Activated T-cell treated with anti-CD3 and anti-CD28 coated beads for 1 hour (primary cell): ENCODE results near the gene NANOG.
"Not testable (repeated sequence)": the region's sequence is repeated elsewhere in the genome, so short reads cannot be mapped to it uniquely, and the experiment has no call there.

Experiments
- DNase-seq: peaks from one replicate; pipeline ENCODE4 v3.0.0-alpha.2; 2020; ENCODE audit warnings: low read depth

NANOG gene

GRCh38 chr12:7788884-7789528 lies at the start of gene NANOG:
TSS of gene NANOG (plus strand) at chr12:7789402. CDS start at chr12:7789615, 213 bp downstream.
- DNase-seq = not testable (repeated sequence)

- no peak for DNase-seq
Observed at GRCh38 chr12:7747246-7747645, 42.0 kb upstream of the NANOG start, which contains the start of gene CLEC4C. TSS of gene CLEC4C (minus strand) at chr12:7747375. CDS start at chr12:7747348, 27 bp downstream.

- DNase-seq = no peak
Observed at GRCh38 chr12:7748852-7749251, 40.4 kb upstream of the NANOG start.

GRCh38 chr12:7749442-7749841 lies 39.8 kb upstream of the NANOG start:
- no peak for DNase-seq

- DNase-seq = no peak
Observed at GRCh38 chr12:7750350-7750749, 38.9 kb upstream of the NANOG start.

GRCh38 chr12:7751394-7751793 lies 37.8 kb upstream of the NANOG start:
- DNase-seq = no peak

GRCh38 chr12:7751941-7752922 lies 37.0 kb upstream of the NANOG start:
- not testable (repeated sequence) for DNase-seq

- DNase-seq = not testable (repeated sequence)
Observed at GRCh38 chr12:7755668-7756067, 33.5 kb upstream of the NANOG start.

GRCh38 chr12:7756993-7757392 lies 32.2 kb upstream of the NANOG start:
- no peak for DNase-seq

GRCh38 chr12:7758766-7759140 lies 30.4 kb upstream of the NANOG start:
- DNase-seq = no peak

- DNase-seq = no peak
Observed at GRCh38 chr12:7769999-7770398, 19.2 kb upstream of the NANOG start.

GRCh38 chr12:7781274-7781673 lies 7.9 kb upstream of the NANOG start:
- DNase-seq = no peak

- DNase-seq = no peak
Observed at GRCh38 chr12:7782055-7782454, 7.1 kb upstream of the NANOG start.

GRCh38 chr12:7783433-7783832 lies 5.8 kb upstream of the NANOG start:
- not testable (repeated sequence) for DNase-seq

GRCh38 chr12:7784701-7785100 lies 4.5 kb upstream of the NANOG start:
- no peak for DNase-seq

- DNase-seq = no peak
Observed at GRCh38 chr12:7787574-7788293, 1.5 kb upstream of the NANOG start.

GRCh38 chr12:7788294-7788660 lies 925 bp upstream of the NANOG start:
- DNase-seq = no peak

- no peak for DNase-seq
Observed at GRCh38 chr12:7793211-7793610, 4.0 kb downstream of the NANOG start.

- DNase-seq = not testable (repeated sequence)
Observed at GRCh38 chr12:7797269-7797668, 8.1 kb downstream of the NANOG start.

GRCh38 chr12:7797698-7798398 lies 8.6 kb downstream of the NANOG start:
- no peak for DNase-seq

GRCh38 chr12:7798750-7799308 lies 9.6 kb downstream of the NANOG start:
- DNase-seq = not testable (repeated sequence)
